ENCODE measurements around the gene CEACAM1. TPM values are rescaled to one million over a fixed set of nuclear protein-coding genes. Genes with fewer than 3 reads are reported as not detected.
"Not testable (repeated sequence)": the region's sequence is repeated elsewhere in the genome, so short reads cannot be mapped to it uniquely, and the experiment has no call there.

The CEACAM1 gene
- total RNA-seq, 1 experiment from 2014 or later: 2.4 TPM

- ATAC-seq (no peak), DNase-seq (ENCODE audit: low read depth, low spot score) (no peak)
- TF ChIP-seq CTCF (IDR thresholded peaks at IDR 0.05) (no peak), SIN3A (IDR thresholded peaks at IDR 0.05; ENCODE audit: borderline replicate concordance, insufficient read depth, low read depth, low read length) (no peak), TCF7L2 (IDR thresholded peaks at IDR 0.05; ENCODE audit: low read depth, low read length) (no peak), REST (IDR thresholded peaks at IDR 0.05; ENCODE audit: insufficient read depth in 1 of 2, low read depth in 2 of 2, low read length in 1 of 2) (no peak)
- Histone ChIP-seq H3K4me3 (ENCODE audit: low read depth in 2 of 2, low read length in 2 of 2) (no peak overlapping the region), H3K36me3 (ENCODE audit: control insufficient read depth, insufficient read depth, low read length) (no peaks in the 10 kb centered on the region), H3K27me3 (ENCODE audit: control insufficient read depth, insufficient read depth, low read length) (no peaks in the 10 kb centered on the region), H3K9me3 (ENCODE audit: control insufficient read depth, insufficient read depth, low read depth, low read length) (no peaks in the 10 kb centered on the region), H3K4me1 (ENCODE audit: control insufficient read depth, insufficient read depth, low read length) (no peaks in the 10 kb centered on the region), H3K27ac (ENCODE audit: low read length) (no peak overlapping the region)
- in situ Hi-C loops (cut with HindIII; ENCODE audit: low pct_unique_long_range_greater_than_20kb, low sequenced_read_pairs): no loop called here
- POLR2A ChIA-PET: no interaction called here
- BruUV-seq (replicated peaks): no TSS peak
- intact Hi-C loops (cut with micrococcal nuclease; ENCODE audit: unreplicated experiment): no loop called here
- CTCF ChIA-PET: no interaction called here
These were observed 32.5 kb upstream of the CEACAM1 start for GRCh38 chr19:42560731-42561130.

- ChIA-PET CTCF (interaction anchor here (0.5 kb wide), 1 partner anchor 97 kb away, joined by 8 read pairs; no protein-coding TSS in a partner anchor), POLR2A (interaction anchor here (0.7 kb wide), 1 partner anchor 132 kb away, joined by 5 read pairs; no protein-coding TSS in a partner anchor)
- Histone ChIP-seq H3K4me1 (ENCODE audit: control insufficient read depth, insufficient read depth, low read length) (no peaks in the 10 kb centered on the region), H3K4me3 (ENCODE audit: low read depth in 2 of 2, low read length in 2 of 2) (no peak overlapping the region), H3K27me3 (ENCODE audit: control insufficient read depth, insufficient read depth, low read length) (no peaks in the 10 kb centered on the region), H3K27ac (ENCODE audit: low read length) (no peak overlapping the region), H3K36me3 (ENCODE audit: control insufficient read depth, insufficient read depth, low read length) (no peaks in the 10 kb centered on the region), H3K9me3 (ENCODE audit: control insufficient read depth, insufficient read depth, low read depth, low read length) (no peaks in the 10 kb centered on the region)
- TF ChIP-seq CTCF (IDR thresholded peaks at IDR 0.05) (no peak), POLR2AphosphoS5 (IDR thresholded peaks at IDR 0.05; ENCODE audit: low read depth, low read length) (no peak), TCF7L2 (IDR thresholded peaks at IDR 0.05; ENCODE audit: low read depth, low read length) (no peak), REST (IDR thresholded peaks at IDR 0.05; ENCODE audit: insufficient read depth in 1 of 2, low read depth in 2 of 2, low read length in 1 of 2) (no peak), SIN3A (IDR thresholded peaks at IDR 0.05; ENCODE audit: borderline replicate concordance, insufficient read depth, low read depth, low read length) (no peak)
- DNase-seq (ENCODE audit: low read depth, low spot score) (no peak), ATAC-seq (no peak)
- in situ Hi-C loops (cut with HindIII; ENCODE audit: low pct_unique_long_range_greater_than_20kb, low sequenced_read_pairs) (no loop called here), intact Hi-C loops (cut with micrococcal nuclease; ENCODE audit: unreplicated experiment) (no loop called here)
- no TSS peak for BruUV-seq (replicated peaks)
These were observed 30.3 kb upstream of the CEACAM1 start for GRCh38 chr19:42558450-42559150.

- H3K9me3 ChIP-seq (ENCODE audit: control insufficient read depth, insufficient read depth, low read depth, low read length); H3K27ac ChIP-seq (ENCODE audit: low read length); CTCF ChIA-PET; POLR2A ChIA-PET; H3K27me3 ChIP-seq (ENCODE audit: control insufficient read depth, insufficient read depth, low read length); BruUV-seq (replicated peaks); in situ Hi-C loops (cut with HindIII; ENCODE audit: low pct_unique_long_range_greater_than_20kb, low sequenced_read_pairs); DNase-seq (ENCODE audit: low read depth, low spot score); ATAC-seq; H3K36me3 ChIP-seq (ENCODE audit: control insufficient read depth, insufficient read depth, low read length); H3K4me1 ChIP-seq (ENCODE audit: control insufficient read depth, insufficient read depth, low read length); intact Hi-C loops (cut with micrococcal nuclease; ENCODE audit: unreplicated experiment); H3K4me3 ChIP-seq (ENCODE audit: low read depth in 2 of 2, low read length in 2 of 2): not testable (repeated sequence)
These were observed 29.1 kb upstream of the CEACAM1 start for GRCh38 chr19:42557386-42557871.
